IMR-90 (cell line): ENCODE data around the gene PLEK2. TPM values are rescaled to one million over a fixed set of nuclear protein-coding genes. Genes with fewer than 3 reads are reported as not detected.

Experiments used
- ATAC-seq: fragments of 200-7000 bp; cut with Tn5 transposase; 2 replicates; pipeline ENCODE4 v1.9.1; 2020; ENCODE audit warnings: low read depth, mild to moderate bottlenecking, moderate library complexity
- BruUV-seq: library from RNA; stranded (reverse); fragments of 400-500 nt; replicated peaks from 2 replicates; lab custom pipeline; 2021; lab: Mats Ljungman, UMichigan
- CTCF ChIA-PET: fragments of 300-600 bp; formaldehyde crosslinking; extraction: SDS; loops from one replicate; lab custom pipeline; 2021; ENCODE audit warnings: antibody characterized with exemption; lab: Yijun Ruan, JAX
- POLR2A ChIA-PET: fragments of 300-600 bp; sonication (Branson Sonifier 250); formaldehyde crosslinking; loops from one replicate; lab custom pipeline; 2022; ENCODE audit warnings: antibody characterized with exemption; ENCODE audit not compliant: unreplicated experiment; lab: Charles Lee
- DNase-seq: peaks from one replicate; pipeline ENCODE4 v3.0.0; 2013
- H2AFZ ChIP-seq: replicated peaks from 2 replicates; pipeline ENCODE3; 2013; ENCODE audit warnings: low read length, mild to moderate bottlenecking; ENCODE audit not compliant: poor library complexity
- H2AK5ac ChIP-seq: 2 replicates; pipeline ENCODE4 v1.6.1; 2013; ENCODE audit warnings: low read depth, low read length, inconsistent platforms
- H2AK9ac ChIP-seq: replicated peaks from 2 replicates; pipeline ENCODE3; 2013; ENCODE audit warnings: mild to moderate bottlenecking, low read depth, low read length, moderate library complexity; ENCODE audit not compliant: poor library complexity
- H2BK120ac ChIP-seq: 2 replicates; pipeline ENCODE4 v1.6.1; 2013; ENCODE audit warnings: low read depth, low read length, inconsistent platforms
- H2BK15ac ChIP-seq: 3 replicates; pipeline ENCODE4 v1.6.1; 2013; ENCODE audit warnings: low read depth, low read length, inconsistent platforms
- H2BK20ac ChIP-seq: 2 replicates; pipeline ENCODE4 v1.6.1; 2013; ENCODE audit warnings: low read depth, mild to moderate bottlenecking, inconsistent platforms, low read length, moderate library complexity
- H2BK5ac ChIP-seq: 2 replicates; pipeline ENCODE4 v1.6.1; 2013; ENCODE audit warnings: mild to moderate bottlenecking, low read depth, low read length, inconsistent platforms; ENCODE audit not compliant: poor library complexity, severe bottlenecking
- H3K14ac ChIP-seq: replicated peaks from 2 replicates; pipeline ENCODE4 v1.6.1; 2013; ENCODE audit warnings: low read depth, low read length, inconsistent platforms
- H3K18ac ChIP-seq: 2 replicates; pipeline ENCODE4 v1.6.1; 2013; ENCODE audit warnings: low read depth, low read length, control low read depth
- H3K23ac ChIP-seq: 2 replicates; pipeline ENCODE4 v1.6.1; 2013; ENCODE audit warnings: low read depth, low read length, inconsistent platforms
- H3K27ac ChIP-seq: 2 replicates; pipeline ENCODE4 v1.5.1; 2013; ENCODE audit warnings: mild to moderate bottlenecking, control low read depth, low read length; ENCODE audit not compliant: insufficient read depth
- H3K27me3 ChIP-seq: 2 replicates; pipeline ENCODE4 v1.6.1; 2013; ENCODE audit warnings: low read length; ENCODE audit not compliant: control insufficient read depth, insufficient read depth
- H3K36me3 ChIP-seq: 2 replicates; pipeline ENCODE4 v1.6.1; 2013; ENCODE audit warnings: low read length, mixed read lengths; ENCODE audit not compliant: control insufficient read depth, insufficient read depth
- H3K4ac ChIP-seq: 2 replicates; pipeline ENCODE4 v1.6.1; 2013; ENCODE audit warnings: low read depth, low read length, inconsistent platforms
- H3K4me1 ChIP-seq: 2 replicates; pipeline ENCODE4 v1.6.1; 2013; ENCODE audit warnings: low read length, mixed read lengths; ENCODE audit not compliant: control insufficient read depth, insufficient read depth
- H3K4me2 ChIP-seq: 2 replicates; pipeline ENCODE4 v1.6.1; 2013; ENCODE audit warnings: low read depth, mild to moderate bottlenecking, control low read depth, low read length, moderate library complexity
- H3K4me3 ChIP-seq: 2 replicates; pipeline ENCODE4 v1.5.1; 2013; ENCODE audit warnings: low read depth, mild to moderate bottlenecking, control low read depth, low read length, moderate library complexity; ENCODE audit not compliant: insufficient read depth
- H3K56ac ChIP-seq: 2 replicates; pipeline ENCODE4 v1.6.1; 2013; ENCODE audit warnings: low read length, inconsistent platforms; ENCODE audit not compliant: insufficient read depth; ENCODE audit errors: extremely low read depth
- H3K79me1 ChIP-seq, 2 experiments: 2 replicates each; pipeline ENCODE4 v1.6.1; 2013; ENCODE audit warnings: low read length in 2 of 2, inconsistent platforms in 1 of 2, low read depth in 1 of 2
- H3K9ac ChIP-seq: 2 replicates; pipeline ENCODE4 v1.6.1; 2013; ENCODE audit warnings: low read depth, low read length, control low read depth
- H3K9me1 ChIP-seq: 2 replicates; pipeline ENCODE4 v1.6.1; 2013; ENCODE audit warnings: low read length, inconsistent platforms; ENCODE audit not compliant: insufficient read depth
- H3K9me3 ChIP-seq: 2 replicates; pipeline ENCODE4 v1.6.1; 2013; ENCODE audit warnings: low read length; ENCODE audit not compliant: control insufficient read depth, insufficient read depth
- H4K20me1 ChIP-seq: 2 replicates; pipeline ENCODE4 v1.6.1; 2013; ENCODE audit warnings: low read length, inconsistent platforms; ENCODE audit not compliant: insufficient read depth
- H4K5ac ChIP-seq: 2 replicates; pipeline ENCODE4 v1.6.1; 2013; ENCODE audit warnings: mild to moderate bottlenecking, low read depth, low read length, control low read depth
- H4K8ac ChIP-seq, 2 experiments: 2 replicates each; pipeline ENCODE4 v1.6.1; 2013; ENCODE audit warnings: low read depth in 2 of 2, low read length in 2 of 2, control low read depth in 1 of 2, inconsistent platforms in 1 of 2
- H4K91ac ChIP-seq: 2 replicates; pipeline ENCODE4 v1.6.1; 2013; ENCODE audit warnings: low read depth, low read length, inconsistent platforms; ENCODE audit not compliant: insufficient read depth
- BHLHE40 ChIP-seq: fragments of 150-350 bp; IDR thresholded peaks from 2 replicates; pipeline ENCODE4 v1.6.1; 2016; ENCODE audit warnings: mild to moderate bottlenecking, low read depth, low read length
- CEBPB ChIP-seq: IDR thresholded peaks from 2 replicates; pipeline ENCODE4 v1.6.1; 2012; ENCODE audit warnings: low read depth, low read length, improper control_type of control experiment
- CHD1 ChIP-seq: IDR thresholded peaks from 2 replicates; pipeline ENCODE4 v1.6.1; 2012; ENCODE audit warnings: low read depth, low read length, improper control_type of control experiment
- FOS ChIP-seq: fragments of 150-350 bp; IDR thresholded peaks from 2 replicates; pipeline ENCODE4 v1.6.1; 2016; ENCODE audit warnings: low read depth, low read length
- MAFK ChIP-seq: IDR thresholded peaks from 2 replicates; pipeline ENCODE4 v1.6.1; 2012; ENCODE audit warnings: low read depth, low read length, improper control_type of control experiment
- MAZ ChIP-seq: IDR thresholded peaks from 2 replicates; pipeline ENCODE4 v1.6.1; 2012; ENCODE audit warnings: low read depth, mild to moderate bottlenecking, low read length, improper control_type of control experiment, moderate library complexity, borderline replicate concordance
- MXI1 ChIP-seq: IDR thresholded peaks from 2 replicates; pipeline ENCODE4 v1.6.1; 2012; ENCODE audit warnings: low read depth, mild to moderate bottlenecking, low read length, moderate library complexity, borderline replicate concordance
- NFE2L2 ChIP-seq: fragments of 150-350 bp; IDR thresholded peaks from 2 replicates; pipeline ENCODE4 v1.6.1; 2016; ENCODE audit warnings: low read depth, mild to moderate bottlenecking, low read length
- POLR2A ChIP-seq: IDR thresholded peaks from 2 replicates; pipeline ENCODE4 v1.6.1; 2012; ENCODE audit warnings: mild to moderate bottlenecking, low read depth, low read length
- RAD21 ChIP-seq: IDR thresholded peaks from 2 replicates; pipeline ENCODE4 v1.6.1; 2012; ENCODE audit warnings: low read length, improper control_type of control experiment
- RCOR1 ChIP-seq: IDR thresholded peaks from 2 replicates; pipeline ENCODE4 v1.6.1; 2012; ENCODE audit warnings: mild to moderate bottlenecking, low read length, improper control_type of control experiment; ENCODE audit not compliant: insufficient replicate concordance
- RFX5 ChIP-seq: IDR thresholded peaks from 2 replicates; pipeline ENCODE4 v1.8.0; 2012; ENCODE audit warnings: low read depth, mild to moderate bottlenecking, low read length, moderate library complexity
- SMC3 ChIP-seq: fragments of 150-350 bp; IDR thresholded peaks from 2 replicates; pipeline ENCODE4 v1.6.1; 2016; ENCODE audit warnings: low read depth, mild to moderate bottlenecking, antibody characterized with exemption, low read length, moderate library complexity
- WGBS, 2 experiments: methylation state at CpG; one replicate each; pipeline versions ENCODE4 v1.1.5 to v1.1.7; 2013; ENCODE audit warnings: missing lambda C conversion rate in 2 of 2; ENCODE audit not compliant: insufficient read length in 1 of 2; ENCODE audit errors: extremely low coverage in 2 of 2; 5-methylcytosine and 5-hydroxymethylcytosine counted together
- dilution Hi-C: fragments of 300-500 bp; cut with HindIII; formaldehyde crosslinking; loops from one replicate; pipeline ENCODE4 v1.14.3; 2018; ENCODE audit warnings: low sequenced_read_pairs; ENCODE audit not compliant: unreplicated experiment
- in situ Hi-C: fragments of 300-500 bp; cut with MboI; formaldehyde crosslinking; loops from 3 replicates; pipeline ENCODE4 v1.14.3; 2019; ENCODE audit warnings: low sequenced_read_pairs, inconsistent platforms, mixed read lengths
- intact Hi-C: fragments of 100-400 bp; cut with micrococcal nuclease; formaldehyde crosslinking; loops from 2 replicates; pipeline ENCODE4 v1.10.0; 2022
- polyA plus RNA-seq, 3 experiments: library from polyadenylated mRNA; depleted of rRNA; stranded (reverse); fragments of >200 nt; gene quantifications; 2 replicates each; pipeline ENCODE4 v1.2.3, GENCODE V29; 2012; ENCODE audit warnings: low replicate concordance in 1 of 3
- total RNA-seq: library from RNA; depleted of rRNA; stranded (reverse); fragments of >200 nt; gene quantifications from 2 replicates; pipeline ENCODE4 v1.2.3, GENCODE V29; 2012
- TF ChIP-seq, protein P1 (sequence below): fragments of 150-350 bp; IDR thresholded peaks from 2 replicates; pipeline ENCODE4 v1.6.1; 2016; ENCODE audit warnings: low read depth, mild to moderate bottlenecking, low read length, moderate library complexity, borderline replicate concordance
- TF ChIP-seq, protein P2 (sequence below): fragments of 150-350 bp; IDR thresholded peaks from 2 replicates; pipeline ENCODE4 v1.6.1; 2017; ENCODE audit warnings: mild to moderate bottlenecking, antibody characterized with exemption, low read length, low read depth
- TF ChIP-seq, protein P3 (sequence below): conservative IDR thresholded peaks from 2 replicates; pipeline ENCODE4 v1.5.1; 2012; ENCODE audit warnings: mild to moderate bottlenecking, low read depth, low read length, improper control_type of control experiment

PLEK2 gene
- total and polyA plus RNA-seq, 2 of the 4 experiments (the other 2 are of a cell fraction), result 1.7 to 2.5 TPM

DNA sequence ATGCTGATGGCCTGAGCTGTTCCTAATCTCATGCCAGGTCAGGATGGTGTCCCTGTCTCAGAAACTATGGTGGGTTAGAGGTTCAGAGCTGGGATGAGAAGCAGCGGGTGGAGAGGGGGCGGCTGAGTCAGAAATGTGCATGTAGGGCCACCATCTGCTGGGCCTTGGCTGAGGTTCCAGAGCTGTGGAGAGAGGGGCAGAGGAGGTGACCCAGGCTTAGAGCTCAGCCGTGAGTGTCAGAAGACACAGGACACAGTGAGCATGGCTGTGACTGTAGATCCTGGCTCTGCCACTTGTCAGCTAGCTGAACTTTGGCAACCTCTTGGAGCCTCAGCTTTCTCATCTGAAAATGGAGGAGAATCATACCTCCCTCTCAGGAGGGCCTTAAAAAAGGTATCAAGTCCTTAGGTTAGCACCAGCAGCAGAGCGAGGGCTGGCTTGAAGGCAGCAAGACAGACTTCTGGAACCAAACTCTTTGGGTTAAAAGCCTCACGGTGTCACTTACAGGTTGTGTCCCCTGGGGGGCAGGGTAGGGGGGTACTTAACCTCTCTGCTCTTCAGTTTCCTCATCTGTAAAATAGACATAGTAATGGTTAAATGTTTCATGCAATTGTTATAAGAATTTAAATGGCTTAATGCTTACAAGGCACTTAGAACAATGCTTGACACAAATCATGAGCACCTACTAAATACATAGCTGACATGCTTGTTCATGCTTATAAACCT, 41.8 kb upstream of the PLEK2 start:
- Histone ChIP-seq H3K23ac (no peak overlapping the region), H2BK120ac (no peak overlapping the region), H3K27ac (no peak overlapping the region), H2BK15ac (no peak overlapping the region), H3K27me3 (peaks cover 30% of the 10 kb centered on the region), H2AK5ac (no peak overlapping the region), H4K91ac (no peak overlapping the region), H4K5ac (no peak overlapping the region), H3K9me3 (no peaks in the 10 kb centered on the region), H3K56ac (no peak overlapping the region), H3K9me1 (no peaks in the 10 kb centered on the region), H3K4me2 (no peak overlapping the region), H2AK9ac (no peak overlapping the region), H3K4me1 (no peaks in the 10 kb centered on the region), H3K9ac (no peak overlapping the region), H2AFZ (no peak overlapping the region), H4K20me1 (no peaks in the 10 kb centered on the region), H3K14ac (no peak overlapping the region), H3K18ac (no peak overlapping the region), H4K8ac (no peak overlapping the region), H3K79me1 (no peaks in the 10 kb centered on the region), H3K36me3 (no peaks in the 10 kb centered on the region), H2BK20ac (no peak overlapping the region), H3K4ac (no peak overlapping the region), H3K4me3 (no peak overlapping the region), H2BK5ac (no peak overlapping the region)
- in situ Hi-C loops (no loop called here), intact Hi-C loops (no loop called here), dilution Hi-C loops (no loop called here)
- WGBS, 2 experiments, result 20% methylated on average over 1 of the region's 5 CpGs; no CpG with 5 or more reads in 1 of the 2 experiments
- no TSS peak for BruUV-seq
- ChIA-PET CTCF (no interaction called here), POLR2A (no interaction called here)
- TF ChIP-seq SMC3, result no peak
- no peak for TF ChIP-seq FOS
- TF ChIP-seq NFE2L2, result no peak
- TF ChIP-seq, protein P1, sequence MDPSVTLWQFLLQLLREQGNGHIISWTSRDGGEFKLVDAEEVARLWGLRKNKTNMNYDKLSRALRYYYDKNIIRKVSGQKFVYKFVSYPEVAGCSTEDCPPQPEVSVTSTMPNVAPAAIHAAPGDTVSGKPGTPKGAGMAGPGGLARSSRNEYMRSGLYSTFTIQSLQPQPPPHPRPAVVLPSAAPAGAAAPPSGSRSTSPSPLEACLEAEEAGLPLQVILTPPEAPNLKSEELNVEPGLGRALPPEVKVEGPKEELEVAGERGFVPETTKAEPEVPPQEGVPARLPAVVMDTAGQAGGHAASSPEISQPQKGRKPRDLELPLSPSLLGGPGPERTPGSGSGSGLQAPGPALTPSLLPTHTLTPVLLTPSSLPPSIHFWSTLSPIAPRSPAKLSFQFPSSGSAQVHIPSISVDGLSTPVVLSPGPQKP, result no peak
- TF ChIP-seq RCOR1, result no peak
- TF ChIP-seq RAD21, result no peak
- no peak for TF ChIP-seq MAZ
- TF ChIP-seq MXI1, result no peak
- no peak for TF ChIP-seq CEBPB
- TF ChIP-seq CHD1, result no peak
- TF ChIP-seq, protein P2, sequence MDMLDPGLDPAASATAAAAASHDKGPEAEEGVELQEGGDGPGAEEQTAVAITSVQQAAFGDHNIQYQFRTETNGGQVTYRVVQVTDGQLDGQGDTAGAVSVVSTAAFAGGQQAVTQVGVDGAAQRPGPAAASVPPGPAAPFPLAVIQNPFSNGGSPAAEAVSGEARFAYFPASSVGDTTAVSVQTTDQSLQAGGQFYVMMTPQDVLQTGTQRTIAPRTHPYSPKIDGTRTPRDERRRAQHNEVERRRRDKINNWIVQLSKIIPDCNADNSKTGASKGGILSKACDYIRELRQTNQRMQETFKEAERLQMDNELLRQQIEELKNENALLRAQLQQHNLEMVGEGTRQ, result no peak
- TF ChIP-seq, protein P3, sequence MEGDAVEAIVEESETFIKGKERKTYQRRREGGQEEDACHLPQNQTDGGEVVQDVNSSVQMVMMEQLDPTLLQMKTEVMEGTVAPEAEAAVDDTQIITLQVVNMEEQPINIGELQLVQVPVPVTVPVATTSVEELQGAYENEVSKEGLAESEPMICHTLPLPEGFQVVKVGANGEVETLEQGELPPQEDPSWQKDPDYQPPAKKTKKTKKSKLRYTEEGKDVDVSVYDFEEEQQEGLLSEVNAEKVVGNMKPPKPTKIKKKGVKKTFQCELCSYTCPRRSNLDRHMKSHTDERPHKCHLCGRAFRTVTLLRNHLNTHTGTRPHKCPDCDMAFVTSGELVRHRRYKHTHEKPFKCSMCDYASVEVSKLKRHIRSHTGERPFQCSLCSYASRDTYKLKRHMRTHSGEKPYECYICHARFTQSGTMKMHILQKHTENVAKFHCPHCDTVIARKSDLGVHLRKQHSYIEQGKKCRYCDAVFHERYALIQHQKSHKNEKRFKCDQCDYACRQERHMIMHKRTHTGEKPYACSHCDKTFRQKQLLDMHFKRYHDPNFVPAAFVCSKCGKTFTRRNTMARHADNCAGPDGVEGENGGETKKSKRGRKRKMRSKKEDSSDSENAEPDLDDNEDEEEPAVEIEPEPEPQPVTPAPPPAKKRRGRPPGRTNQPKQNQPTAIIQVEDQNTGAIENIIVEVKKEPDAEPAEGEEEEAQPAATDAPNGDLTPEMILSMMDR, result no peak
- TF ChIP-seq POLR2A, result no peak
- TF ChIP-seq BHLHE40, result no peak
- TF ChIP-seq RFX5, result no peak
- no peak for TF ChIP-seq MAFK
- no peak for ATAC-seq
- DNase-seq, result no peak
